HepG2 (cell line): ENCODE measurements around the gene NIPAL3.
"Not testable (repeated sequence)": the region's sequence is repeated elsewhere in the genome, so short reads cannot be mapped to it uniquely, and the experiment has no call there.

ENCODE experiments used
- HNRNPLL ChIP-seq: fragments of 200-400 bp; formaldehyde crosslinking; IDR thresholded peaks from 2 replicates; pipeline ENCODE4 v1.6.1; 2017; ENCODE audit warnings: mild to moderate bottlenecking, low read depth, low read length; ENCODE audit not compliant: poor library complexity, severe bottlenecking
- ZNF138 ChIP-seq: sonication (generic); formaldehyde crosslinking; IDR thresholded peaks from 2 replicates; pipeline ENCODE4 v1.5.0; 2020; ENCODE audit warnings: mild to moderate bottlenecking, low read depth, missing genetic modification reagents
- ZNF317 ChIP-seq: sonication (generic); formaldehyde crosslinking; IDR thresholded peaks from 2 replicates; pipeline ENCODE4 v1.5.0; 2020; ENCODE audit warnings: mild to moderate bottlenecking, missing genetic modification reagents
- ZNF414 ChIP-seq: sonication (generic); formaldehyde crosslinking; IDR thresholded peaks from 2 replicates; pipeline ENCODE4 v1.5.0; 2020; ENCODE audit warnings: missing genetic modification reagents
- ZNF572 ChIP-seq: sonication (generic); formaldehyde crosslinking; IDR thresholded peaks from 2 replicates; pipeline ENCODE4 v1.5.1; 2020; ENCODE audit warnings: mild to moderate bottlenecking, missing genetic modification reagents

- TF ChIP-seq ZNF317; ZNF414 (CRISPR knock-in tag); HNRNPLL; ZNF138 (CRISPR knock-in tag); ZNF572: not testable (repeated sequence)
These were observed 104.7 kb downstream of the NIPAL3 start for GRCh38 chr1:24520282-24520681.
